Adipocyte (in vitro differentiated cells): Measurements from ENCODE around the gene PDGFB.

Experiments used
- DNase-seq: peaks from one replicate; pipeline ENCODE4 v3.0.0-alpha.2; 2015; ENCODE audit warnings: low read depth
- H3K27me3 ChIP-seq: replicated peaks from 2 replicates; pipeline ENCODE4 v1.7.0; 2013; ENCODE audit warnings: mild to moderate bottlenecking, low read length, moderate library complexity; ENCODE audit not compliant: control insufficient read depth, insufficient read depth
- H3K36me3 ChIP-seq: 2 replicates; pipeline ENCODE4 v1.7.0; 2013; ENCODE audit warnings: low read length, mild to moderate bottlenecking, moderate library complexity; ENCODE audit not compliant: control insufficient read depth, insufficient read depth, severe bottlenecking
- H3K4me1 ChIP-seq: 2 replicates; pipeline ENCODE4 v1.7.0; 2013; ENCODE audit warnings: mild to moderate bottlenecking, low read length, moderate library complexity; ENCODE audit not compliant: control insufficient read depth, insufficient read depth
- H3K4me3 ChIP-seq: 2 replicates; pipeline ENCODE4 v1.7.0; 2013; ENCODE audit warnings: mild to moderate bottlenecking, low read length, moderate library complexity
- H3K9ac ChIP-seq: 2 replicates; pipeline ENCODE4 v1.7.0; 2013; ENCODE audit warnings: mild to moderate bottlenecking, low read length, moderate library complexity
- H3K9me3 ChIP-seq: 2 replicates; pipeline ENCODE4 v1.7.0; 2013; ENCODE audit warnings: mild to moderate bottlenecking, low read length, moderate library complexity; ENCODE audit not compliant: control insufficient read depth

The PDGFB gene

DNA sequence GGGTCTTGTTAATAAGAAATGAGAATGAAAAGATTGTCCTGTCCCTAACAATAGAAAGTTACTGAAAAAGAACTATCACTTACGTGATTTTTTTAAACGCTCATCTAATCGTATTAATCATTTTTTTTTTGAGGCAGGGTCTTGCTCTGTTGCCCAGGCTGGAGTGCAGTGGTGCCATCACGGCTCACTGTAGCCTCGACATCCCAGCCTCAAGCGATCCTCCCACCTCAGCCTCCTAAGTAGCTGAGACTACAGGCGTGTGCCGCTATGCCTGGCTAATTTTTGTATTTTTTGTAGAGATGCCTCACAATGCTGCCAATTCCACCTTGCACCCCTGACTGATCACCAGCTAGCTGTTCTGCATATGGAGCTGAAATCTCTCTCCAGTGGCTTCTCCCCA is 15.7 kb downstream of the PDGFB start:
- H3K4me1 ChIP-seq: peaks cover 8% of the 10 kb centered on the region
- peaks cover 33% of the 10 kb centered on the region for H3K27me3 ChIP-seq
- H3K36me3 ChIP-seq: no peaks in the 10 kb centered on the region
- H3K9me3 ChIP-seq: no peaks in the 10 kb centered on the region
- no peak overlapping the region for H3K9ac ChIP-seq
- H3K4me3 ChIP-seq: no peak overlapping the region
- DNase-seq: no peak

DNA sequence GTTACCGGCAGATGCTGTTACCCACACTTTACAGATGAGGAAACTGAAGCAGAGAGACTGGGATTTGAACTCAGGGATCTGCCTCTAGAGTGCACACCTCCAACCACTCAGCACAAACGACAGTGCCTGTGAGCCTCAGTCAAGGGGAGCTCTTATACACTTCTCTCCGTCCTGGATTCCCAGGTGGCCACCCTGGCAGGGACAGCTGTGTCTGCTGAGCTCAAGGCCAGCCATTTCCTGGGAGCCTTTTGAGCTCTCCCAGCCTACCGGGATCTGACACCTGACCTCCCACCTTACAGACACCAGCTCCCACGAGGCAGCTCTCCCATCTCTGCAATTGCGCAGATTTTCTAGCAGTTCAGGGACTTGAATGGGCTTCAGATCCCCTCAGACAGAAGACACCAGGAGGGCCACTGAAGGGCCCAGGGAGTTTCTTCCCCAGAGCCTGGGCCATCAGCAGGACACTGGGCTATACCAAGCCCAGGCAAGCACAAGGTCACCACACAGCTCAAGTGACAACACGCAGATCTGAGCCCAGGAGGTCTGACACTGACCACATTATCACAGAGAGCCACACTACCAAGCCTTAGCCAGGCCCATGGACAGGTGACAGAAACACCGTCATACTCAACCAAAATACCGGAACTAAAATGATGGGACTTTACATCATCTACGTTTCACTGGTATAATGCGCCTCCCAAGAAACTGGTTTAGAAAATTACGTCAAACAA is 17.1 kb downstream of the PDGFB start:
- H3K4me3 ChIP-seq: no peak overlapping the region
- H3K4me1 ChIP-seq: no peaks in the 10 kb centered on the region
- H3K27me3 ChIP-seq: peaks cover 43% of the 10 kb centered on the region
- H3K9me3 ChIP-seq: no peaks in the 10 kb centered on the region
- H3K36me3 ChIP-seq: no peaks in the 10 kb centered on the region
- DNase-seq: no peak
- H3K9ac ChIP-seq: no peak overlapping the region

DNA sequence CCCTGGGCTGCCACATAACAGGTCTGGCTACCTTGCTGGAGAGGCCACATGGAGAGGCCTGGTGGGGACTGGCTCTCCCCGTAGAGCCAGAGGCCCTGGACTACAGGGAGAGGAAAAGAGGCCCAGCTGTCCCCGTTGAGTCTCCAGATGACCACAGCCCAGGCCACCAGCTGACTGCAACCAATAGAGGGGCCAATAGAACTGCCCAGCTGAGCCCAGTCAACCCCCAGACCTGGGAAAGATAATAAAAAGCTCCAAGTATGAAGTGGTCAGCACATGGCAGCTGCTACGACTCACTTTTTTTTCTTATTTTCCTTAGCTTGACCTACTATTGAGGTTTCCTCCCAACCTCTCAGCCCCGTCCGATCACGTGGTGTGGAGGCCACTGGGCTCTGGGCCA is 18.4 kb downstream of the PDGFB start:
- Histone ChIP-seq H3K4me3 (no peak overlapping the region), H3K4me1 (peaks cover 2% of the 10 kb centered on the region), H3K9me3 (peaks cover 5% of the 10 kb centered on the region), H3K9ac (no peak overlapping the region), H3K27me3 (peaks cover 51% of the 10 kb centered on the region), H3K36me3 (no peaks in the 10 kb centered on the region)
- no peak for DNase-seq

DNA sequence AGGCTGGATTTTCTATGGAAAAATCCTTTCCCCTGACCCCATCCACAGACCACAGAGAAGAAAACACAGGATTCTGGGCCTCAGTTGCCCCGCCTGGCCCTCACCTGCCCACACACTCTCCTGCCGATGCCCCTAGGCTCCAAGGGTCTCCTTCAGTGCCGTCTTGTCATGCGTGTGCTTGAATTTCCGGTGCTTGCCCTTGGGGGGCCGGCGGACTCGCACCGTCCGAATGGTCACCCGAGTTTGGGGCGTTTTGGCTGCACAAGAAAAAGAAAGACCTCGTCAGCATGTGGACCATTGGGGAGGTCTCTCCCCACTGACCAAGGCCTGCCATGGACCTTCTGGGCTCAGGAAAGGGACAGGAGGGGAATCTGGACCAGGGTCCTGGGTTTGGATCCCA is 19.2 kb downstream of the PDGFB start:
- H3K36me3 ChIP-seq: no peaks in the 10 kb centered on the region
- H3K4me3 ChIP-seq: no peak overlapping the region
- DNase-seq: no peak

DNA sequence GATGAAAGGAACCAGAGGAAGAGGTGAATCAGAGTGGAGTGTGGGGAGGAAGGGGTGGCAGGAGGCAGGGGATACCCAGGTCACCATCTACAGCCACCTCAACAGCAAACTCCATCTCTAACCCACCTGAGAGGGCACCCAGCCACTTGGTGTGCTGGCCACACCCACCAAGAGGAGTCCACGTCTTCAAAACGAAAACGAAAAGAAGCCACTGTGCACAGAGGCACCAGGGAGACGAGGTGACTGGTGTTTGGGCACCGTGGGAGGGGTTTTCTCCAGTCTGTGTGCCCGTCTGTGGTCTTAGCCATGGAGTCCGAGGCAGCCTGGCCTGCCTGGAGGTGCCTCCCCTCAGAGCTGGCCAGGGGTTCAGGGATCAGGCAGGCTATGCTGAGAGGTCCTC is 20.2 kb downstream of the PDGFB start:
- peaks cover 7% of the 10 kb centered on the region for H3K4me1 ChIP-seq
- peaks cover 5% of the 10 kb centered on the region for H3K9me3 ChIP-seq
- no peak overlapping the region for H3K9ac ChIP-seq
- DNase-seq: no peak
- no peaks in the 10 kb centered on the region for H3K36me3 ChIP-seq
- peaks cover 38% of the 10 kb centered on the region for H3K27me3 ChIP-seq
- H3K4me3 ChIP-seq: no peak overlapping the region

More for the DNA sequence above, 19.2 kb downstream of the PDGFB start:
- H3K4me1 ChIP-seq: peaks cover 7% of the 10 kb centered on the region
- H3K9me3 ChIP-seq: peaks cover 5% of the 10 kb centered on the region
- peaks cover 44% of the 10 kb centered on the region for H3K27me3 ChIP-seq
- no peak overlapping the region for H3K9ac ChIP-seq

DNA sequence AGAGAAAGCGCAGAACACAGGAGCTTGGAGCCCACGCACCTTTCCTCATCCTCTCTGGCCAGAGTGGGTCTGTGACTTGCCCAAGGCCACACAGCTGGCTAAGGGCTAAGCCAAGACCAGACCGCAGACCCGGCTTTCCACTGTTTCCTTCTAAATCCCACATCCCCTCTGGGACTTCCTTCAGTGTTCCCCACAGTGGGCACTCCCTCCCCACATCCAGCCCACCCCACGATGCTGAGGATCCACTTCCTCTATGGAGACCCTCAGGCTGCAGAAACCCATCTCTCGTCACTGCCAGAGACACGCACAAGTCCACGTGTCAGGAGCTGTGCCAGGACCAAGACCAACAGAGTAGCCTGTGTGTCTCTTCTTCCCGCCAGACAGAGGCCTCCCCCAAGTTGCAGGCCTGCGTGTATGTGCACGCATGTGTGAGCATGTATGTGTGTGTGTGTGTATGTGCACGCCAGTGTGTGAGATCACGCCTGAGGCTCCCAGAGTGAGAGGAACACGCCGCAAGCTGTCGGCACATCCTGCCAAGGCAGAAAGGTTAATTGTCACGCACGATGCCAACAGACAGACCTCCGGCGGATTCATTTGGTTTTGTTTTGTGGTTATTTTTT is 21.6 kb downstream of the PDGFB start:
- Histone ChIP-seq H3K27me3 (peaks cover 36% of the 10 kb centered on the region), H3K4me1 (peaks cover 7% of the 10 kb centered on the region), H3K4me3 (no peak overlapping the region), H3K36me3 (no peaks in the 10 kb centered on the region), H3K9ac (no peak overlapping the region), H3K9me3 (peaks cover 5% of the 10 kb centered on the region)
- DNase-seq: no peak

DNA sequence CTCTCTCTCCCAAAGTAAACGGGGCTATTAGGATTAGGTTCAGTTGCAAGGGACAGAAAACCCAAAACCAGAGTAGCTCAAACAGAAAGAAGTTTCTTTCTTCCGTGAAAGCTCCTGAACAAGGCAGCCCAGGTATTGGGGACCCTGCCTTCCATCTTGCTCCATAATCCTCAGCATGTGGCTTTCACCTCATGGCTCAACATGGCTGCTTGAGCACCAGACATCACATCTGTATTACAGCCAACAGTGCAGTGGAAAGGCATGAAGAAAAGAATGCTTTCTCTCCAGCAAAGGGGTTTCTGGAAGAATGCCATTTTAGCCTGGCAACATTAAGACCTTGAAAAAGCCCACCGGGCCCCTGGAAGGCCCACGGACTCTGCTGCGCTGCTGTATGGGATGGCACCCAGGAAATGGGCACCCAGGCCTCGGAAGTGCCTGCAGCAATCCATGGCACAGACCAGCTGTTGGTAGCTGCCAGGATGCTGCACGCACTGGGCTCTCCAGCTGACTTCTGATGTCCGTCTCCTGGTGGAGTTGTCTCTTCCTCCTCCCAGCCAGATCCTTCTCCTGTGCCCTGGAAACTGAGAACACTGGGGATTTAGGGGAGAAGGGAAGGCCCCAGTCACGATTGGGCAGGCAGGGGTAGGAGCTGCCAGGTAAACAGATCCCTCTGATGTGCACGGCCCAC is 22.6 kb downstream of the PDGFB start:
- no peak overlapping the region for H3K4me3 ChIP-seq
- H3K27me3 ChIP-seq: peaks cover 34% of the 10 kb centered on the region
- H3K36me3 ChIP-seq: no peaks in the 10 kb centered on the region
- H3K9me3 ChIP-seq: peaks cover 5% of the 10 kb centered on the region
- no peak overlapping the region for H3K9ac ChIP-seq
- peaks cover 7% of the 10 kb centered on the region for H3K4me1 ChIP-seq
- no peak for DNase-seq

DNA sequence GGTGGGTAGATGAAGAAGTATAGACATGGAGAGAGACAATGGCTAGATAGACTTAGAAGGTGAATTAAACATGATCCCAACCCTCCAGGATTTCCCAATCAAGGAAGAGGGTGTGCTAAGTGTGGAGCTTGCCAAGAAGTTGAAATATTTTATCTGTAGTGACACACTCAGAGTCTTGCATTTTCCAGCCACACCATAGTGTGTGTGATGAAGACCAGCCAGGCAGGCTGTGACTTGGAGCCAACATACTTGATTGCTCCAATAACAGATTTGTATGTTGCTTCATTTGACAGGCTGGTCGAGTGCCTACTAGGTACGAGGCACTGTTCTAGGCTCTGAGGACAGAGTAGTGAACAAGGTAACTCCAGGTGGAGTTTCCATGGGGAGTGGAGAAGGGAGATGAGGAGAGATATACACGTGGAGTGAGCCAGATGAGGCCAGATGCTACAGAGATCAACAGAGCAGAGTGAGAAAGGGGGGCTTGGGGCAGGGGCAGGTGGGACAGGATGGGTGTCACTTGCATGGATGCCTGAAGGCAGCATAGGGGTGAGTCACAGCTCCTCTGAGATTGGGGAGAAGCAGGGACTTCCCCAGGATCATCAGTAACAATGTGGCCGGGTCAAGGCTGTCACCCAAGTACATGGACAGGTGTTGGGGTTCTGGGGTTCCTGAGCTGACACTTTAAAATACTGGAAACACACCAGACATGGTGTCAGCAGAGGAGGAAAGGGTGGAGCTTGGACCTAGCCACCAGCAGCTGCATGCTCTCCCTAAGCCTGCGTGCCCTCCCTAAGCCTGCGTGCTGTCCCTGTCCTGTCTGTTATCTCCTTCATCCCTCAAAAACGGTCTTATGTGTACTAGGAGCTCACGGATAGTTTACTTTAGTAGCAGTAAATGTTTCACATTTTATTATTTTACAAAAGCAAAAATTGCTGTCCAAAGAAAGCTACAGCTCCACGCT is 23.6 kb downstream of the PDGFB start:
- Histone ChIP-seq H3K4me1 (peaks cover 7% of the 10 kb centered on the region), H3K36me3 (no peaks in the 10 kb centered on the region), H3K9ac (no peak overlapping the region), H3K4me3 (no peak overlapping the region), H3K27me3 (peaks cover 35% of the 10 kb centered on the region), H3K9me3 (peaks cover 5% of the 10 kb centered on the region)
- DNase-seq: peak; percentile 14

DNA sequence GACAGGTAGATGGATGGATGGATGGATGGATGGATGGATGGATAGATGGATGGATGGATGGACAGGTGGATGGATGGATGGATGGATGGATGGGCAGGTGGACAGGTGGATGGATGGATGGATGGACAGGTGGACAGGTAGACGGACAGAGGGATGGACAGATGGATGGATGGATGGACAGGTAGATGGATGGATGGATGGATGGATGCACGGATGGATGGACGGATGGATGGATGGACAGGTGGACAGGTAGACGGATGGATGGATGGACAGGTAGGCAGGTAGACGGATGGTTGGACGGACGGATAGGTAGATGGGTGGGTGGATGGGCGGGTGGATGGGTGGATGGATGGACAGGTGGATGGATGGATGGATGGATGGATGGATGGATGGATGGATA is 24.3 kb downstream of the PDGFB start:
- no peaks in the 10 kb centered on the region for H3K36me3 ChIP-seq
- H3K9ac ChIP-seq: no peak overlapping the region
- peaks cover 7% of the 10 kb centered on the region for H3K4me1 ChIP-seq
- no peak for DNase-seq
- peaks cover 40% of the 10 kb centered on the region for H3K27me3 ChIP-seq
- no peak overlapping the region for H3K4me3 ChIP-seq
- peaks cover 5% of the 10 kb centered on the region for H3K9me3 ChIP-seq

DNA sequence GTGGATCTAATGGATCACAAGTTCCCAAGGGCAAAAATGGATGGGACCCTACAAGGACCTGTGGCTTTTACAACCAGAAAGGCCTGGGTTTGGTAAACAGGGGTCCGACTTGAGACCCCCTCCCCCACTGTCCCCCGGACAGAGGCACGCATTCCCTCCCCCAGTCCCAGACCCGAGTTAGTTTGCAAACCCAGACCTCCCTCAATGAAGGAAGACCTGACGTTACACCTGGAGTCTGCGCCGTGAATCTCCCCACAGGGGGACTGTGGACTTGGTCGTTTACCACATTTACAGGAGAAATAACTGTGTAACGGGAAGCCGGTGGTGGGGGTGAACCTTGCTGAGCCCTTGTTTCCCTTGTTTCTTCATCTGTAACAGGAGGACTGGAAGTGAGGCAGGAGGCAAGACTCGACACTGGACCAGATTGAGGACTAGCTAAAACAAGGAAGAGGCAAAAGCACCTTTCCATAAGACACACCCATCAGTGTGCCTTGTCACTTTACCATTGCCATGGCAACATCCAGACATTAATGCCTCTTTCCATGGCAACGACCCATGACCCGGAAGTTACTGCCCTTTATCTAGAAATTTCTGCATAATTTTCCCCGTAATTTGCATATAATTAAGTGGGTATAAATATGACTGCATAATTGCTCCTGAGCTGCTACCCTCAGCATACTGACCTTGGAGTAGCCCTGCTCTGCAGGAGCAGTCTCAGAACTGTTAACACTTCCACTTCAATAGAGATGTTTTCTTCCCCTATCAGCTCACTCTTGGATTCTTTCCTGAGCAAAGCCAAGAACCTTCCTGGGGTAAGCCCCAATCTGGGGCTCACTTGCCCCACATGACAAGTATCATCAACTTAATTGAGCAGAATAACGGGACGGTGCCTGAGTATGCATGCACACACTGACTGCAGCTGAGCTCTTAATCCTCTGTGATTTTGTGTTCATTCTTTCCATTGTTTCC is 25.4 kb downstream of the PDGFB start:
- Histone ChIP-seq H3K27me3 (peaks cover 31% of the 10 kb centered on the region), H3K9ac (no peak overlapping the region), H3K9me3 (peaks cover 5% of the 10 kb centered on the region), H3K4me1 (peaks cover 17% of the 10 kb centered on the region), H3K36me3 (no peaks in the 10 kb centered on the region), H3K4me3 (no peak overlapping the region)
- DNase-seq: no peak
